ENCODE measurements around the gene KIAA1755.
A peak's percentile ranks its signal among the peaks of the same experiment; 100 is the strongest.

KIAA1755 gene

DNA sequence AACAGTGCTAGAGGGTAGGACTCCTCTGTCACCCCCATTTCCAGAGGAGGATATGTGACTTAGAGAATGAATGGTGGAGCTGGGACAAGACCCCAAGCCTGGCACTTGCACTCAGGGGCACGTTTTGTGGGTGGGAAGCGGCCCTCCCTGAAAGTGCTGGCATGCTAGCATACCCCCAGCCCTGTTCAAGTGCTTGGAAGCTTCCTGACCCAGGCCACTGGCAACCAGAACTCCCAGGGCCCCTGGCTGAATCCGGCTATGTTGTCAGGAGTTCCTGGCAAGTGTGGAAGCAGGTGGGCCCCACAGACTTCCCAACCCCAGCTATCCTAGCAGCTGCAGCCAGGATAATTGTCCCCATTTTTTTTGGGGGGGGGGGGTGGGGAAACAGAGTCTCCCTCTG is 59.9 kb downstream of the KIAA1755 start:
- no peak for DNase-seq

DNA sequence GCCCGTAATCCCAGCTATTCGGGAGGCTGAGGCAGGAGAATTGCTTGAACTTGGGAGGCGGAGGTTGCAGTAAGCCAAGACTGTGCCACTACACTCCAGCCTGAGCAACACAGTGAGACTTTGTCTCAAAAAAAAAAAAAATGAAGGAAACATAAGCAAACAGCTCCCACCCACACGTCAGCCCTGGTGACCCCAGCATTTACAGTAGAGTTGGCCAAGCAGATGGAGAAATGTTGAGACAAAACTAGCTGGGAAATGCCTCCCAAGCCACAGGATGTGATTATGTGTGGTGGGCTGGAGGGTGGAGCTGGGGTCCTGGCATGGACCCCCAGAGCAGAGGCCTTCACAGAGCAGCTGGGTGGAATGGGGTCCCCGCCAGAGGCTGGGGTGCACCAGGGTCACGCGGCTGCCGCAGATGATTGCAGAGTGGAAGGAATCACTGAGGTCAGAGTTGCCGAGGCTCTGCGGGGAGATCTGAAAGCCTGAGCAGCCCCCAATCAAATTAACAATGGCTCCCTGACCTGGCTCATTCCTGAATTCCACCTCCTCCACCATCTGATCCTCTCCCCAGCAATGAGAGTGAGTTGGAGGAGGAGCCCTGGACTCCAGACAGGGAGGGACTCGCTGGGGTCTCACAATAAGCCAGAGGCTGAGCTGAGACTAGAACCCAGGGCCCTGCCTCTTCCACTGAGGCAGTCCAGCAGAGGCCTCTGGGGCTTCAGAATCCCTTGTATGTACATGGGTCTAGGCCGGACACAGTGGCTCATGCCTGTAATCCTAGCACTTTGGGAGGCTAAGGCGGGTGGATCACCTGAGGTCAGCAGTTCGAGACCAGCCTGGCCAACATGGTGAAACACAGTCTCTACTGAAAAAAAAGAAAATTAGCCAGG is 60.8 kb downstream of the KIAA1755 start:
- no peak for DNase-seq

DNA sequence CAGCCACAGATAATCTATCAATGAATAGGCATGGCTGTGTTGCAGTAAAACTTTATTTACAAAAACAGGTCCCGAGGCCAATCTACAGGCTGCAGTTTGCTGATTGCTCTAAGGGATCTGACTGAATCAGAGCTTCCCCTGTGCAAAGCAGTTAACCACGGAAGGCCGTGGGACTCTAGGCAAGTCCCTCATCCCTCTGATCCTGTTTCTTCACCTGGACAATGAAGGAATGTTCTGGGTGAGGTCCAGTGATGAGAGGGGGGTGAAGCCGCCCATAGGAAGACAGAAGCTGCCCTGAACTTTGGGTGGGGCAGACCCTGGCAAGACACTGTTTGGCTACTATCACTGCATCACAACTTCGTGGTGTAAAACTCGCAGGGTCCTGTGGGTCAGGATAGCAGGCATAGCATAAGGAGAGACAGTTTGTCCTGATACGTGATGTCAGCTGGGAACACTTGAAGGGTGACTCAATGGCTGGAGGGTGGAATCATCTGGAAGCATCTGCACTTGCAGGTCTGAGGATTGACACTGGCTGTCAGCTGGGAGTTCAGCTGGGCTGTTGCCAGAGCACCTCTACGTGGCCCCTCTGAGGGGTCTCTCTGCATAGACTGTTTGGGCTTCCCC is 62.2 kb downstream of the KIAA1755 start:
- DNase-seq, result no peak

DNA sequence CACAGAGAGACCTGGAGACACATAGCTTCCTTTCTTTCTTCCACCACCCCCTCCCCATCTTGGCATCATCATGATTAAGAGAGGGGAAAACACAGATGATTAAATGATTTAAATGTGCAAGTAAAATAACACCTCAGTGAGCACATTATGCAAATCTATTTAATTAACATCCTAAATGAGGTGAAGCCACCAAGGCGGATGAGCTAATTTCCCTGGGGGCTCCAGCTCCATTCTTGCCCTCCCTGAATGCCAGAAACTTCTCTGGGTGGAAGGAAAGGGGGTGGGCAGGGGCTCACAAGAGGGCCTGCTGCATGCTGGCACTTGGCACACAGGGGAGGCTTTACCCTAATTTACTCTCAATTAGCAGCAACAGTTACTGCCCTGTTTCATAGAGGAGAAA is 62.9 kb downstream of the KIAA1755 start:
- no peak for DNase-seq

DNA sequence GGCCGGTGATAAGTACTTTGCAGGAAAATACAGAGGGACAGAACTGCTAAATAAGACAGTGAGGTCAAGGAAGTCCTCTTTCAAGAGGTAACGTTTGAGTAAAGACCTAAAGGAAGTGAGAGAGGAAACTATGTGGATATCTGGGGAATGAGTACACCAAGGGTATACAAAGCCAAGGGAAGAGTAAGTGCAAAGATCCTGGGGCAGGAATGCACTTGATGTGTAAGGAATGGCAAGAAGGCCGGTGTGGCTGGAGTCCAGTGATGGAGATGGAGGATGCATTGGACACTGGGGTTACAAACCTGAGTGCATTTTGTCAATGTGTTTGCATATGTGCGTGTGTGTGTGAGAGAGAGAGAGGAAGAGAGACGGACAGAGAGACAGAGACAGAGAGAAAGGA is 63.3 kb downstream of the KIAA1755 start:
- DNase-seq, result no peak

DNA sequence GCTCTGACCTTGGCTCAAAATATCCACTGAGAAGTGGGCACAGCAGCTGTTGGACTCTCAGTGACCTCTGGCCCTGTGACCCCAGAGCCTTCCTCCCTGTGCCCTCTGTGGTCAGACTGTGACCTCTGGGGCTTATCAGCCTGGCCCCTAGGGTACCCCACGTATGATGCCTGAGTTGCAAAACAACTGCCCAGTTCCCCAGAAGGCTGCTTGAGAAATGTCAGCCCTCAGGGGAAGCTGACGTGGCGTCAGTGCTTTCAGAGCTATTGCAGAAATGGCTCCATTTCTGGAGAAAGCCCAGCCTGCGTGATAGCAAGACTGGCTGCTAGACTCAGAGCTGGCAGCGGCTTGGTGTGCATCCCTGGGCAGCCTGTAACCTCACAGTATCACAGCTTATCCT is 63.9 kb downstream of the KIAA1755 start:
- DNase-seq, result peak; percentile 63

DNA sequence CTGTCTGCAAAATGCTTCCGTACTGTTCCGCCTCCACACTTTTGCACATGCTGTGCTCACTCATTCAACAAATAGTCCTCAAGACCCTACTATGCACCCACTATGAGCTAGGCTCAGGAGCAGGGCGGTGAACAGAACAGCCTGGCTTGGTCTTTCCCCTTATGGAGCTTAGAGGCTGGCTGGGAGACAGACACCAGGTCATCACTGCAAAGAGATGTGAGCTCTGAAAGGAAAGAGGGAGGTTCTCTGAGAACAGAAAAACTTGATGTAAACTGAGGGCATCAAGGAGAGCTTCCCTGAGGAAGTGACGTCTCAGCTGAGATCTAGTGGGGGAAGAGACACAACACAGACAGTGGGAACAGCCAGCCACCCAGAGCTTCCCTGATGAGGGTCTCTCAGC is 64.5 kb downstream of the KIAA1755 start:
- DNase-seq, result no peak

DNA sequence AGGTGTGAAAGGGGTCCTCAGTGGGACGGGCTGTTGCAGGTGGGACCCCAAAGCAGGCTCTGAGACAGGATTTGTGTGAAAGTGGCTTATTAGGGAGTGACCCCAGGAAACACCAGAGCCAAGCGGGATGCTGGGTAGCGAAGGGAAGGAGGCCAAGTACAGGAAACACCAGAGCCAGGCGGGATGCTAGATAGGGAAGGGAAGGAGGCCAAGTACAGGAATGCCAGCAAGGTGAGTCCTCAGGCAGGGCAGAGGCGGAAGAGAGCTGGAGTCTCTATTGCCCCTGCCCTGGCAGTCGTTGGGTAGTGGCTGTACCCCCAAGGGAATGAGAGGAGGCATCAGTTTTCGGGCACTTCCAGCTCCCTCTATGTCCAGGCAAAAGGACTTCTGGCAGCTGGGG is 65.0 kb downstream of the KIAA1755 start:
- no peak for DNase-seq

DNA sequence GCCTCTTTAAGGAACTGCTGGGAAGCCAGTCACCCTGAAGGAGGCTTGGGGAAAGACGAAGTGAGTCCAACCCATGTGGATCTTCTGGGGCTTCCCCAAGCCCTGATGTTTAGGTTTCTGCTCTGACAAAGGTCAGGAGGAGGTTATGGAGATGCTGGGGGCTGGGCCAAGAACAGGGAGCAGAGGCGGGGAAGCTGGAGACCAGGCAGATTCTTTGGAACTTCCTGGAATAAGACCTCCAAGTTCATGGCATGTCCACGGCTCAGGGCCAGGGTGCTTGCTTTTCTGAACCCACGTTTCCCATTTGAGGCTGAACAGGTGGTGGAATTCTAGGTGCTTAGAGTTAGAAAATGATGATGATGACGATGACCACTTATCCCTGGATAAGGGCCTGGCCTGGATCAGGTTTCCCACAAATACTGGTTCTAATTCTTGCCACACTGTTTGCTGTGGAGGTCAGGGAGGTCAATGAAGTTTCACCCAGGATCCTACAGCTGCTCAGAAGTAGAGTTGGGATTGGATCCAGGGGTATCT is 65.5 kb downstream of the KIAA1755 start:
- DNase-seq, result no peak

DNA sequence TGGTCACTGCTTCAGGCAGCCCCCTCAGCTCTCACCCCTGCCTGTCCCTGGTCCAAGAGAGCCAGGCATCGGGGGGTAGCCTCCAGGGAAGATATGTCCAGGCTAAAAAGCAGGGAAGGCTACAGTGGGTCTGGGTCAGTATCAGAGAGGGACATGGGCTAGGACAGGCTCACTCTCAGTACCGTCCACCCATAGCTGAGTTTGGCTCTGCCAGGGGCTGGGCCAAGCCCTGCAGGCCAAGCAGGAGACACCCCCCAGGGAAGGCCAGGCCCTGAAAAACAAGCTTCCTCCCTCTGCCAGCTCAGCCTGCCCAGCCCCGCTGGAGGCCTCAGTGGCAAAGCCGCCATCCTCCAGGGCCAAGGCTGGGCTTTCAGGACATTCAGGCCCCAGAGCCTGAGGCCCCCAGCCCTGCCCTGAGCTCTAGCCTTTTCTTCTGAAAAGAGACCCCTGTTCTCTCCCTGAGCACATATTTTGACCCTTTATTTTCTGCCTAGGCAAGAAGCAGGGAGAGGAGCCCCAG is 66.9 kb downstream of the KIAA1755 start:
- DNase-seq, result no peak

DNA sequence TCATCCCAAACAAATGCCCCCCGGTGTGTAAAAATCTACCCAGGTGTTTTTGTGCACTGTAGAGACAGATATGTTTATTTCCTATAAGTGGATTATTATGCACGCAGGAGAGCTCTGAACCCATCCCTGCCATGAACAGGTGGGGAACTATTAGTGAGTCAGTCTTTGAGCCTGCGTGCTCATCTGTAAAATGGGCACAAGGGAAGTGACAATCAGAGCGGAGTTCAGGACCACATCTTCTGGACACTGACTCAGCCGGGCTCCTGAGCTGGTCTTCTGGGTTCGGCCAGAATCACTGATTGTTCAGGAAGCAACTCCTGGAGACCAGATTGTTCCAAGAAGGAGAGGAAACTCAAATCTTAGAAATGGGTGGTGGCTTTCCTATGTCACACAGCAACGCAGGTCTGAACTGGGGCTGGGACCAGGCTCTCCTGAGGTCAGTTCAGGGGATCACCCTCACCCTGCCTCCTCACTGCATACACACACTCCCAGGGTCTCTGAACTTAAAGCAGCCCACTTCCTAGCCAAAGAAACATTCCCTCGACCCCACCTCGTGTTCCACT is 68.1 kb downstream of the KIAA1755 start:
- no peak for DNase-seq

DNA sequence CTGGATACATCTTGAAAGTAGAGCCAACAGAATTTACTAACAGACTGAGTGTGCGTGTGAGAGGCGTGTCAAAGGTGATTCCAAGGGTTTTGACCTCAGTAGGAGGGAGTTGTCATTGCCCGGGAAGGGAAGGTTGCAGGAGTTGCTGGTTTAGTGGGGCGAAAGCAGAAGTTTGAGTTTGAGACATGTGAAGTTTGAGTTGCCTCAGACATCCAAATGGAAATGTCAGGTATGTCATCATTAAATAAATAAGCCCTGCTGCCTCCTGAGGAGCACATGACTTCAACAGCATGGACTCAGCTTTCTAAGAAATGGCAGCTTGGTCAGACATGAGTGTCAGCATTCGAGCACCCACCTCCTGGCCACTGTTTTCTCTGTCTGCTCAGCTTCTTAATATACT is 68.9 kb downstream of the KIAA1755 start:
- DNase-seq, result no peak

DNA sequence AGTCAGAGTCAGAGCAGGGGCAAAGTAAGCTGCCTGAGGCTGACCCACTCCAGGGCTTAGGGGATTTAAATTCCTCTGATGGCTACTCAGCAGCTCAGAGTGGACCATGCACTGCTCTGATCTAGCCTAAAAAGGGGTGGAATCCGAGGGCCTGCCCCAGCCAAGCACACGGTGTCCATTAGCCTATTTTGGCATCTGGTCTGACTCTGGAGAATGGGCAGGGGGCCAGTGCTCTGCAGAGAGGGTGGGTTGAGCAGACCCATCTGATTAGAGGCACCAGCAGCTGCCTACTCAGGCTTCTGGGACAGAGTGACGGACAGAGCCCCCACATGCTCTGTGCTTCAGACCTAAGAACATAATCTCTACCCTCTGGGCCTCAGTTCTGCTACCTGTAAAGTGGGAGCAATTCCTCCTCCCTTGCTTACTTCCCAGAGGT is 69.6 kb downstream of the KIAA1755 start:
- no peak for DNase-seq

DNA sequence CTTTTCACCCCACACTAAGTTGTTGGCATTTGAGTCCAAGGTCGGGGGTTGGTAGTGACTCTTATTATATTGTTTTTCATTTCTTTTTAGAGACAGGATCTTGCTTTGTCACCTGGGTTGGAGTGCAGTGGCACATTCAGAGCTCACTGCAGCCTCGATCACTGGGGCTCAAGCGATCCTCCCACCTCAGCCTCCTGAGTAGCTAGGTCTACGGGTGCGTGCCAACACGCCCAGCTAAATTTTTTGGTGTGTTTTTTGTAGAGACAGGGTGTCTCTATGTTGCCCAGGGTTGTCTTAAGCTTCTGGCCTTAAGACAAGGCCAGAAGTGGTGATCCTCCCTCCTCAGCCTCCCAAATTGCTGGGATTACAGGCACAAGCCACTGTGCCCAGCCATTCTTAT is 70.4 kb downstream of the KIAA1755 start:
- no peak for DNase-seq

DNA sequence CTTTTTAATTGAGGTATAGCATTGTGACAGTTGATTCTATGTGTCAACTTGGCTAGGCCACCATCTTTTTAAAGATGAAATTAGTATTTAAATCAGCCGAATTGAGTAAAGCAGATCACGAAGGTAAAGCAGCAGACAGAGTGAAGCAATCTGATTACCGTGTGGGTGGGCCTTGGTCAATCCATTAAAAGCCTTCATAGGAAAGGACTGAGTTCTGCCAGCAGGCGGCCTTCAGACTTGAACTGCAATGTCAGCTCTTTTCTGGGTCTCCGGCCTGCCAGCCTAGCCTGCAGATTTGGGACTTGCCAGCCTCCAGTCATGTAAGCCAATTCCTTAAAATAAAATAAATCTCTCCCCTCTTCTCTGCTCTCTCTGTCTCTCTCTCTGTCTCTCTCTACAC is 73.0 kb downstream of the KIAA1755 start:
- no peak for DNase-seq

DNA sequence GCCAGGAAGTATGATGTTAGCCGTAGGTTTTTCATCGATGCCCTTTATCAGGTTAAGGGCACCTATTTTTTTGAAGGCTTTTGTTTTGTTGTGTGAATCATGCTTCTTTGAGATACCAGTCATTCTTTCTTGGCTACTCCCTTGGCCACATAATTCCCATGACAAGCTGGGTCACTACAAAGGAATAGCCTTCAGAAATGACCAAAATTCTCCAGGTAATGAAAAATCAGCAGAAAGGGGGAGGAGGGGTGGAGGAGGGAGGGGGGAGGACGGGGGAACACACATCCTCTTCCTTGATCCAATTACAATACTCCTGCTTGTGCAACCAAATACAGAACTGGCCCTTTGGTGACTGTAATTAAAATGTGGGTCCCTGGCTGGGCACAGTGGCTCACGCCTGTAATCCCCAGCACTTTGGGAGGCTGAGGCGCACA is 73.7 kb downstream of the KIAA1755 start:
- no peak for DNase-seq

DNA sequence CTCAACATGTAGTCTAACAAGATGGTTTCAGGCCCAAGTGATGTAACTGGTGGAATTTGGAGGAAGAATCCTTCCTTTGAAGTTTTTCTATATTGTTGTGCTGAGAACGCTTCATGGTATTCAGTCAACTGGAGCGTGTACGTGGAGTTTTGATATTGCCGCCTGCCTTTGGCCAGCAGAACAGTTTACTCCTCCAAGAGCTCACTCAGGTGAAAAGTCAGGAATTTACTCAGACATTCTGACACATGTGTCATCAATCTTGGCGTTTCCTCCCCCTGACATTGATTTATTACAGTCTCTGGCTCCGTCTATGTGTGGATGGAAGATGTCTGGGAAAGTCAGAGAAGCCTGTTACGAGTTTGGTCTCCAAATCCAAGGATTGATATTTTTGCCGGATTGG is 76.4 kb downstream of the KIAA1755 start:
- DNase-seq, result no peak

DNA sequence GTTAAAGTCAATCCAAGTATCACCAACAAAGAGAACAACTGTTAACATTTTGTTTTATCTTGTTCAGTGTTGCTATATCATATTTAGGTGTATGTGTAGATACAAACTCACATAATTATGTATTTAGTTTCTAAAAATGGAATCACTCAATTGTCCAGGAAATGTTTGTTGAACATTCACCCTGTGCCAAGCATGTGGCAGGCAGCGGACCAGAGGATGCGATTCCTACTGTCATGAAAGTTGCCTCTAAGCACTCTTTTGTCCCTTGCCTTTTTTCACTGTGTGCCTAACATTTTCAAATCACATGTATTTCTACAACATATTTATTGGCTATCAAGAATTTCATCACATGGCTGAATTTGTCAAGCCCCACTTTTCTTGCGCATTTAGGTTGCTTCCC is 78.6 kb downstream of the KIAA1755 start:
- DNase-seq, result no peak

DNA sequence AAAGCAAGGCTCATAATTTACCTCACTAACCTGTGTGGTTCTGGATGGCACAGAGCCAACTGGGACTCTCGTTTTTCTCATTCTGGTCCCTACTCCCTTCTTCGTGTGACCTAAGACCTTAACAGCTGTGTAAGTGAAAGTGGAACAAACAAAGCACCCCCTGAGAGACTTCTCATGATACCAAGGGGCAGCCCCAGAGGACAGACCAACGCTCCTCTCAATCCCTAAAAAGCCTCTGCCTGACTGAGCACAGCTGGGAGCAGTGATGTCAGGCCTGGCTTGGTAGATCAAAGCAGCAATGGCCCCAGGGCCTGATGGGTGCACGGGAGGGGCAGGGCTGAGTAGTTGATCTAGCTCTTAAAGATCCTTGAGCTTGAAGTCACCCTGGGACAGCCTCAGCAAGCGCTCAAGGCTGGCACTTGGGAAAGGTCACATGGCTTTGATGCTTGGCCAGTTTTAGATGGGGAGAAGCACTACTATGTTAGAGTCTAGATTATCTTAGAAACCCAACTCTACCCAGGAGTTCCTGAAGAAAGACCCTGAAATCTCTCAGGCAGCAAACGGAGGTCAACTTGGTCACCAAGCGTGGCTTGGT is 79.2 kb downstream of the KIAA1755 start:
- no peak for DNase-seq

DNA sequence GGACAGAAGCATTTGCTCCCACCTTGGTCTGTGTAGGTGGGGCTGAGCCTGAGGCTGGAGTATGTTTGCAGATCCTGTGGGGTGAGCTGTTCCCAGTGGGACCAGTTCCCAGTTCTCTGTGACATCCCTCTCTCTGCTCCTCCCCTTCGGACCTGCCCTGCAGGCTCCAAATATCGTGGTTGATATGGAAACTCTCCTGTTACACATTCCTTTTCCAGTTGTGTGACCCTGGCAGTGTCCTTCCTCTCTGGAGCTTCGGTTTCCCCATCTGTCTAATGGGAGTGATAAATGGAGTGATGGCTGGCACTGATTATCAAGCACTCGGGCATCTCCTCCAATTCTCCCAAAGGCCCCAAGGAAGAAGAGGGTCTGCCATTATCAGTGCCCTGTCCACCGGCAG is 79.8 kb downstream of the KIAA1755 start:
- DNase-seq, result no peak

DNA sequence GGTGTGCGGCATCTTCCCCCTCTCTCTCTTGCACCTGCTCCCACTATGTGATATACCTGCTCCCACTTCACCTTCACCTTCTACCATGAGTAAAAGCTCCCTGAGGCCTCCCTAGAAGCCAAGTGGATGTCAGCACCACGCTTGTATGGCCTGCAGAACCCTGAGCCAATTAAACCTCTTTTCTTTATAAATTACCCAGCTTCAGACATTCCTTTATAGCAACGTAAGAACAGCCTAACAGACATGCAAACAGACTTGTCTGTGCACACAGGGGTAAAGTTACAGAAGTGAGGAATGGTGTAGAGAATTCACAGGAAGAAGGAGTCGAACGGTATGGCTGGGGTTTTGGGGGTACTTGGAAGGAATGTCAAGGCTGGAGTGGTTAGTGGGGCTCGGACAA is 80.7 kb downstream of the KIAA1755 start:
- DNase-seq, result no peak

DNA sequence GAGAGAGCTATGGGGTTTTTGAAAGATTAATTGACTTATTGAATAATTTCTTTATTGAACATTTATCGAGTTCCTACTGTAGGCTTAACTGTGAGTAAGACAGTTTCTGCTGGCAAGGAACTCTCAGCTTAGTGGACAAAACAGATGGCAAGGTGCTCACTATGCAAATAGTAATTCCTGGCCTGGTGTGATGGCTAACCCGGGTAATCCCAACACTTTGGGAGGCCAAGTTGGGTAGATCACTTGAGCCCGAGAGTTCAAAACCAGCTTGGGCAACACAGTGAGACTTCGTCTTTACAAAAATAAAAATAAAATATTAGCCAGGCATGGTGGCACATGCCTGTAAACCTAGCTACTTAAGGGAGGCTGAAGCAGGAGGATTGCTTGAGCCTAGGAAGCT is 82.0 kb downstream of the KIAA1755 start:
- no peak for DNase-seq

DNA sequence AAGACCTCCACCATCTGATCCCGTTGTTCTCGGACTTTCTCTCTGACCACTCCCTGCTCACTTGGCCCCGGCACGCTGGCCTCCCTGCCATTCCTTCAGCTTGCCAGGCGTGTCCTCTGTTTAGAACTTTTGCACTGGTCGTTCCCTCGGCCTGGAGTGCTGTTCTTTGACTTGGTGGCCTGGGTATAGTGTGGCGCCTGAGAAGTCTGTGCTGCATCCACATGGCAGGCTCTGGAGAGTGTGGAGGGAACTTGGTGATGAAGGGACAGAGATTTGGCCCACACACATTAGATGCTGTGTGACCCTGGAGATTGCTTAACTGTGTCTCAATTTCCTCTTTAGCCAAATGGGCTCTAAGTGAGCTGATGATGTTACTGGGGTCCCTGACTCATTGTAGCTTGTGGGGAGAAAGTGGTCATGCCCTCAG is 82.5 kb downstream of the KIAA1755 start:
- DNase-seq, result no peak
